Heart left ventricle (tissue), 16 donors: ENCODE data around the gene RAPGEF5. TPM values are rescaled to one million over a fixed set of nuclear protein-coding genes. Genes with fewer than 3 reads are reported as not detected.

Source experiments
- ATAC-seq, 4 donors: fragments of 200-7000 bp; cut with Tn5 transposase; one replicate each; pipeline ENCODE4 v1.9.1; 2020 to 2022; ENCODE audit warnings: moderate library complexity in 4 of 4, mild to moderate bottlenecking in 3 of 4, moderate number of reproducible peaks in 1 of 4
- DNase-seq, 5 donors: peaks; one replicate each; pipeline ENCODE4 v3.0.0-alpha.2; 2020
- H3K27ac ChIP-seq, 12 donors: fragments of 200-600 bp; sonication (generic) in 4 of 12; one replicate each; pipeline versions ENCODE4 v1.5.0 to v1.8.0; 2016 to 2022; ENCODE audit warnings: mild to moderate bottlenecking in 2 of 12
- H3K27me3 ChIP-seq, 9 donors: fragments of 200-600 bp; sonication (generic) in 2 of 9; one replicate each; pipeline versions ENCODE4 v1.5.1 to v1.8.0; 2016 to 2022; ENCODE audit warnings: mild to moderate bottlenecking in 3 of 9
- H3K36me3 ChIP-seq, 9 donors: fragments of 200-600 bp; sonication (generic) in 2 of 9; one replicate each; pipeline versions ENCODE4 v1.5.0 to v1.8.0; 2018 to 2022; ENCODE audit warnings: mild to moderate bottlenecking in 2 of 9
- H3K4me1 ChIP-seq, 12 donors: fragments of 200-600 bp; sonication (generic) in 4 of 12; one replicate each; pipeline versions ENCODE4 v1.5.0 to v1.8.0; 2016 to 2022; ENCODE audit warnings: mild to moderate bottlenecking in 3 of 12
- H3K4me3 ChIP-seq, 12 donors: fragments of 200-600 bp; sonication (generic) in 4 of 12; one replicate each; pipeline versions ENCODE4 v1.5.0 to v1.8.0; 2017 to 2022; ENCODE audit warnings: mild to moderate bottlenecking in 9 of 12, moderate library complexity in 4 of 12
- H3K9me3 ChIP-seq, 12 donors: fragments of 200-600 bp; sonication (generic) in 4 of 12; one replicate each; pipeline versions ENCODE4 v1.5.0 to v1.8.0; 2016 to 2022; ENCODE audit warnings: mild to moderate bottlenecking in 1 of 12
- POLR2A ChIP-seq, 2 donors: fragments of 450-650 bp; IDR thresholded peaks; one replicate each; pipeline ENCODE4 v1.6.1; 2017; ENCODE audit warnings: antibody characterized with exemption in 2 of 2, mild to moderate bottlenecking in 2 of 2, moderate library complexity in 2 of 2
- WGBS, 4 donors: extraction: QIAGEN DNeasy Blood & Tissue Kit in 2 of 4; methylation state at CpG; one replicate each; pipeline versions ENCODE4 v1.1.5 to v1.1.7; 2013 to 2018; 5-methylcytosine and 5-hydroxymethylcytosine counted together
- intact Hi-C, 10 donors: fragments of 100-400 bp; cut with DNase I; formaldehyde crosslinking; loops; one replicate each; pipeline versions ENCODE4 v1.11.1 to v1.14.2; 2022
- polyA plus RNA-seq, 2 donors: library from polyadenylated mRNA; stranded (reverse); fragments of 200-250 nt; gene quantifications; one replicate each; pipeline ENCODE4 v1.2.3, GENCODE V29; 2013
- total RNA-seq, 9 donors: library from RNA; depleted of rRNA in 2 of 9; stranded (reverse); fragments of >200 nt in 2 of 9; fragmentation: NEBNext Ultra II Directional in 3 of 9; extraction: Animal tissue kit (Norgen Biotek cat#: 25700) in 3 of 9; gene quantifications; one replicate each; pipeline versions ENCODE4 v1.1.0 to v1.2.4, GENCODE V29; 2016 to 2023
- TF ChIP-seq, protein P1 (sequence below), 12 donors: fragments of 200-600 bp; sonication (generic) in 4 of 12; IDR thresholded peaks; one replicate each; pipeline versions ENCODE4 v1.5.0 to v1.8.0; 2018 to 2022; ENCODE audit warnings: antibody characterized with exemption in 12 of 12, mild to moderate bottlenecking in 5 of 12
- donor health status: ischemic (EF 13 %, LVEDD 7.1; RV severe dilation, severe dysfunction).
- donor health status: healthy with polysubstance abuse.
- donor health status: DM: no; HTN: yes; CAD: no.
- donor health status: DM: no; HTN: no; CAD: no.
- donor health status: ischemic (EF 25% LVEDD 6.9; RV normal size, moderate dysfunction).
- donor health status: ischemic (EF 25% LVEDD 5.7; RV mildly dilated, moderate dysfunction).
- donor health status: healthy.
- donor health status: DM: yes; HTN: yes; CAD: no.
- donor health status: ischemic (EF 35%, LVEDD 5.7; RV mildly dilated, moderate dysfunction).
- donor health status: nonischemic (EF 11% LVEDD 7.7; RV severe dilation, severe dysfunction).
- donor health status: DM: yes; HTN: yes; CAD: no.
- donor health status: PGD.
- donor health status: ischemic (EF 29% LVEDD 5.4; RV normal size, mild dysfunction).
- donor health status: nonischemic (EF 23%, LVEDD 6.1; RV moderate dilation, normal function).

The RAPGEF5 gene
- total and polyA plus RNA-seq, 11 donors = 3.9 to 37.9 (median 15.3) TPM

DNA sequence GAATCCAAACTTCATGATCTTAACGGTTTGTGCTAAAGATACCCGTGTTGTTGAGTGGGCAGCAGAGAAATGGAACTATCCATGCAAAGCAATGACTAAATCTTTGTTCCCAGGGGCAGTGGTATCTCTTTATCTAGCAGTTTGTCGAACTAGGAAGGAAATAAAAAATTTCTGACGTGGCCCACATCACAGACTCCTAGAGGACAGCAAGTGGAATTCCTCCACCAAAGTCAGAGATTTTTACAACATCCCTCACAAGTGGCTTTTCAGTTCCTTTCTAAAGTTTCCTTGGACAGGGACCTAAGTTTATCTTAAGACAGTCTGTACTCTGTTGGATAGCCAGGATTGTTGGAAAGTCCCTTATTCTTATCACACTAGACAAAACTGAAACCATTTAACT, 136.0 kb downstream of the RAPGEF5 start:
- DNase-seq (peak in 1 of 5 donors; percentile 13), ATAC-seq (peak; percentile 39 to 71 (median 54))
- H3K4me3 ChIP-seq = peak overlapping the region in 5 of 12 donors; percentile 62 to 71 (median 63)
- no peaks in the 10 kb centered on the region for H3K27me3 ChIP-seq
- 24 to 57% (median 33%) methylated on average over 4 of the region's 4 CpGs for WGBS, 4 donors
- H3K4me1 ChIP-seq = peaks cover 0 to 35% (median 6%) of the 10 kb centered on the region in 12 donors
- TF ChIP-seq POLR2A (IDR thresholded peaks at IDR 0.05) = no peak
- TF ChIP-seq, protein P1, sequence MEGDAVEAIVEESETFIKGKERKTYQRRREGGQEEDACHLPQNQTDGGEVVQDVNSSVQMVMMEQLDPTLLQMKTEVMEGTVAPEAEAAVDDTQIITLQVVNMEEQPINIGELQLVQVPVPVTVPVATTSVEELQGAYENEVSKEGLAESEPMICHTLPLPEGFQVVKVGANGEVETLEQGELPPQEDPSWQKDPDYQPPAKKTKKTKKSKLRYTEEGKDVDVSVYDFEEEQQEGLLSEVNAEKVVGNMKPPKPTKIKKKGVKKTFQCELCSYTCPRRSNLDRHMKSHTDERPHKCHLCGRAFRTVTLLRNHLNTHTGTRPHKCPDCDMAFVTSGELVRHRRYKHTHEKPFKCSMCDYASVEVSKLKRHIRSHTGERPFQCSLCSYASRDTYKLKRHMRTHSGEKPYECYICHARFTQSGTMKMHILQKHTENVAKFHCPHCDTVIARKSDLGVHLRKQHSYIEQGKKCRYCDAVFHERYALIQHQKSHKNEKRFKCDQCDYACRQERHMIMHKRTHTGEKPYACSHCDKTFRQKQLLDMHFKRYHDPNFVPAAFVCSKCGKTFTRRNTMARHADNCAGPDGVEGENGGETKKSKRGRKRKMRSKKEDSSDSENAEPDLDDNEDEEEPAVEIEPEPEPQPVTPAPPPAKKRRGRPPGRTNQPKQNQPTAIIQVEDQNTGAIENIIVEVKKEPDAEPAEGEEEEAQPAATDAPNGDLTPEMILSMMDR (IDR thresholded peaks at IDR 0.05) = peak in 1 of 12 donors; percentile 14
- no peaks in the 10 kb centered on the region for H3K9me3 ChIP-seq
- intact Hi-C loops = no loop called here
- H3K27ac ChIP-seq = peak overlapping the region; percentile 61 to 89 (median 82)
- H3K36me3 ChIP-seq = no peaks in the 10 kb centered on the region

DNA sequence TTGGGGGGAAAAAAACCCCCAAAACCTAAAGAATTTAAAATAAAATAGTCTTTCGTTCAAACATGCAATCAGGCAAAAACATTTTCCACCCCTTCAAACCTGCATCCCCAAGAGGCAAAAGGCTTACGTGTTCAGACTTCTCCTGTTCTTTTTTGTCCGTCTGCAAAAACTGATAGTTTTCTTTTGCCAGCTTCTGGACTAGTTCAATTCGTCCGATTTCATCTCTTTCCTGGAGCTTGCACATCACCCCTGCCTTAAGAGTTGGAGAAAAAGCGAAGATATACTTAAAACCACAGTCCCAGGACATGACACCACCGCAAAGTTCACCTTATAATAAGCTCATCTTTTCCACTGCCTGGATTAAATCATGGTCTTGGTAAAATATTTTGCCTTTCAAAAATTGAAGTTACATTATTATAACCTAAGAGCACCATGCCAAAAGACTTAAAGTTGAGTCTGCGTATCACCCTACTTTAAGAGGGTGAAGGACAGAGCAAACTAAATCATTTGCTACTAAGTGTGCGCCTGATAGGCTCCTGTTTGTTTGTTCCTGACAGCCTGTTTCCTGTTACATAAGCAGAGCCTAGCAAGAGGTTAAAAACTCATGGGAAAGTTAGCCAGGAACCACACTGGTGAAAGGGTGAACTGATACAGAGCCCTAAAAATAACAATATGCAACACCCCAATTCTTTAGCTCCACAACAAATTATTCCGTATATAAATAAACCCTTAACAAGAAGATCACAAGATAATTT, 137.0 kb downstream of the RAPGEF5 start:
- no peaks in the 10 kb centered on the region for H3K9me3 ChIP-seq
- TF ChIP-seq POLR2A (IDR thresholded peaks at IDR 0.05) = no peak
- TF ChIP-seq, protein P1 (IDR thresholded peaks at IDR 0.05) = no peak
- H3K36me3 ChIP-seq = no peaks in the 10 kb centered on the region
- intact Hi-C loops = loop anchor here in 2 of 10 donors (5.0 to 10.0 kb wide), 4 partner anchors 93 to 227 kb away; no protein-coding TSS in a partner anchor
- H3K4me1 ChIP-seq = peaks cover 0 to 46% (median 11%) of the 10 kb centered on the region in 12 donors
- H3K4me3 ChIP-seq = peak overlapping the region; percentile 7 to 71 (median 56)
- whole genome bisulfite sequencing, 4 donors = 40 to 54% (median 47%) methylated on average over 10 of the region's 10 CpGs
- no peaks in the 10 kb centered on the region for H3K27me3 ChIP-seq
- peak overlapping the region; percentile 61 to 89 (median 82) for H3K27ac ChIP-seq
- DNase-seq (peak in 1 of 5 donors; percentile 18), ATAC-seq (peak; percentile 69 to 85 (median 70))

DNA sequence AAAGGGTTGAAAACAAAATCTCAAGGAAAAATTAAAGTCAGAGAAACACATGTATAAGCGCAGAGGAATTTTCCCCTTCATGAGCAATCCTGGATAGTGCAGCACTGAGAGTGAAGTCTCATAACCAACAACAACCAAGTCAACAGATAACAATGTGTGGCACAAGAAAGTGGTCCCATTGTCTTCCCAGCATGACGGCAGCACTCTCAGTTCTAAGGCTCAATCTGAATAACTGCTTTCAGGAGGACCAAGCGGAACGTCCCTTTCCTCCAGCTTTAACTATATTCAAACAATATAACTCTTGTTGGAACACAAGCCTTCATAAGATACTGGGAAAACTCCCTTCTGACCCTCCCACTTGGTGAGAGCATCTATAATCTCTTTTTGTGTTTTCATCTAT, 137.9 kb downstream of the RAPGEF5 start:
- no peaks in the 10 kb centered on the region for H3K36me3 ChIP-seq
- peaks cover 0 to 49% (median 15%) of the 10 kb centered on the region in 12 donors for H3K4me1 ChIP-seq
- peak in 1 of 2 donors; percentile 23 for TF ChIP-seq POLR2A (IDR thresholded peaks at IDR 0.05)
- TF ChIP-seq, protein P1 (IDR thresholded peaks at IDR 0.05) = no peak
- peak overlapping the region; percentile 18 to 71 (median 56) for H3K4me3 ChIP-seq
- H3K27ac ChIP-seq = peak overlapping the region; percentile 61 to 89 (median 82)
- WGBS, 4 donors = 42 to 54% (median 50%) methylated on average over 4 of the region's 4 CpGs
- intact Hi-C loops = loop anchor here in 2 of 10 donors (5.0 to 10.0 kb wide), 4 partner anchors 92 to 228 kb away; no protein-coding TSS in a partner anchor
- DNase-seq (no peak), ATAC-seq (peak; percentile 15 to 47 (median 43))
- H3K9me3 ChIP-seq = no peaks in the 10 kb centered on the region
- H3K27me3 ChIP-seq = no peaks in the 10 kb centered on the region

- H3K4me3 ChIP-seq = peak overlapping the region in 10 of 12 donors; percentile 38 to 71 (median 60)
- H3K36me3 ChIP-seq = no peaks in the 10 kb centered on the region
- H3K9me3 ChIP-seq = no peaks in the 10 kb centered on the region
- no peaks in the 10 kb centered on the region for H3K27me3 ChIP-seq
- whole genome bisulfite sequencing, 4 donors = 34 to 55% (median 48%) methylated on average over 4 of the region's 4 CpGs
- no peak for TF ChIP-seq POLR2A (IDR thresholded peaks at IDR 0.05)
- TF ChIP-seq, protein P1 (IDR thresholded peaks at IDR 0.05) = no peak
- H3K27ac ChIP-seq = peak overlapping the region in 11 of 12 donors; percentile 26 to 89 (median 82)
- peaks cover 0 to 60% (median 24%) of the 10 kb centered on the region in 12 donors for H3K4me1 ChIP-seq
- ATAC-seq (no peak), DNase-seq (no peak)
- intact Hi-C loops = loop anchor here in 2 of 10 donors (5.0 to 10.0 kb wide), 4 partner anchors 90 to 230 kb away; no protein-coding TSS in a partner anchor
These were observed 140.0 kb downstream of the RAPGEF5 start for GRCh38 chr7:22216832-22217475.
